ENCODE results near the gene SEZ6L2.
"Not testable (repeated sequence)": the region's sequence is repeated elsewhere in the genome, so short reads cannot be mapped to it uniquely, and the experiment has no call there.

- not testable (repeated sequence) for TF ChIP-seq CTCF, POLR2A (IDR thresholded peaks at IDR 0.05)
These were observed 10.5 kb upstream of the SEZ6L2 start for GRCh38 chr16:29909851-29910250.

All from thyroid gland (tissue), 4 donors.